ENCODE data around the gene EDN3. TPM values are rescaled to one million over a fixed set of nuclear protein-coding genes. Genes with fewer than 3 reads are reported as not detected.
"Not testable (repeated sequence)": the region's sequence is repeated elsewhere in the genome, so short reads cannot be mapped to it uniquely, and the experiment has no call there.

Gene EDN3
- total RNA-seq, 4 donors from 2014 or later = 3.7 to 18.0 (median 11.7) TPM

GRCh38 chr20:59340201-59340885 is 39.9 kb downstream of the EDN3 start:
- Histone ChIP-seq H3K36me3 (no peaks in the 10 kb centered on the region), H3K27me3 (peaks cover 0 to 5% (median 0%) of the 10 kb centered on the region in 4 donors), H3K27ac (replicated peaks in 1 of 4) (no peak overlapping the region), H3K4me1 (no peaks in the 10 kb centered on the region), H3K4me3 (no peak overlapping the region), H3K9me3 (peaks cover 0 to 5% (median 0%) of the 10 kb centered on the region in 4 donors)
- TF ChIP-seq EP300 (IDR thresholded peaks at IDR 0.05) (no peak), POLR2A (IDR thresholded peaks at IDR 0.05; ENCODE audit: low read depth) (no peak), POLR2AphosphoS5 (IDR thresholded peaks at IDR 0.05) (no peak), CTCF (IDR thresholded peaks at IDR 0.05) (no peak)
- intact Hi-C loops (cut with DNase I) = no loop called here
- no peak for DNase-seq (ENCODE audit: extremely low spot score)
- 92% methylated on average over 12 of the region's 12 CpGs for WGBS

GRCh38 chr20:59341285-59342022 is 41.0 kb downstream of the EDN3 start:
- H3K36me3 ChIP-seq; intact Hi-C loops (cut with DNase I); DNase-seq (ENCODE audit: extremely low spot score); H3K4me1 ChIP-seq; H3K27me3 ChIP-seq; H3K9me3 ChIP-seq; H3K4me3 ChIP-seq; H3K27ac ChIP-seq (replicated peaks in 1 of 4): not testable (repeated sequence)
- WGBS = 80% methylated on average over 4 of the region's 4 CpGs

GRCh38 chr20:59342023-59342957 is 41.9 kb downstream of the EDN3 start:
- Histone ChIP-seq H3K27me3 (peaks cover 0 to 5% (median 0%) of the 10 kb centered on the region in 4 donors), H3K4me1 (no peaks in the 10 kb centered on the region)
- intact Hi-C loops (cut with DNase I) = no loop called here

GRCh38 chr20:59346061-59346460 is 45.6 kb downstream of the EDN3 start:
- no peaks in the 10 kb centered on the region for H3K4me1 ChIP-seq
- TF ChIP-seq POLR2AphosphoS5 (IDR thresholded peaks at IDR 0.05) = no peak
- no peak for TF ChIP-seq CTCF (IDR thresholded peaks at IDR 0.05)
- no peak for TF ChIP-seq POLR2A (IDR thresholded peaks at IDR 0.05; ENCODE audit: low read depth)
- no peak for TF ChIP-seq EP300 (IDR thresholded peaks at IDR 0.05)
- no peak for DNase-seq (ENCODE audit: extremely low spot score)
- H3K9me3 ChIP-seq = peaks cover 0 to 5% (median 0%) of the 10 kb centered on the region in 4 donors
- no peak overlapping the region for H3K4me3 ChIP-seq
- intact Hi-C loops (cut with DNase I) = no loop called here
- no peaks in the 10 kb centered on the region for H3K36me3 ChIP-seq
- H3K27me3 ChIP-seq = peaks cover 0 to 5% (median 0%) of the 10 kb centered on the region in 4 donors
- H3K27ac ChIP-seq (replicated peaks in 1 of 4) = no peak overlapping the region
- 87% methylated on average over 2 of the region's 2 CpGs for WGBS

More at GRCh38 chr20:59342023-59342957, 41.9 kb downstream of the EDN3 start:
- Histone ChIP-seq H3K27ac (replicated peaks in 1 of 4) (no peak overlapping the region), H3K36me3 (no peaks in the 10 kb centered on the region), H3K4me3 (no peak overlapping the region), H3K9me3 (peaks cover 0 to 5% (median 0%) of the 10 kb centered on the region in 4 donors)
- no peak for TF ChIP-seq EP300 (IDR thresholded peaks at IDR 0.05)
- TF ChIP-seq POLR2AphosphoS5 (IDR thresholded peaks at IDR 0.05) = no peak
- TF ChIP-seq POLR2A (IDR thresholded peaks at IDR 0.05; ENCODE audit: low read depth) = no peak
- no peak for TF ChIP-seq CTCF (IDR thresholded peaks at IDR 0.05)
- WGBS = 73% methylated on average over 15 of the region's 28 CpGs
- no peak for DNase-seq (ENCODE audit: extremely low spot score)
